MCF 10A (cell line): ENCODE results near the gene PLA2G4C. TPM values are rescaled to one million over a fixed set of nuclear protein-coding genes. Genes with fewer than 3 reads are reported as not detected.
A peak's percentile ranks its signal among the peaks of the same experiment; 100 is the strongest.

Experiments
- Bru-seq: library from RNA; stranded (reverse); fragments of 400-500 nt; gene quantifications from one replicate; lab custom pipeline; 2021; lab: Mats Ljungman, UMichigan
- BruChase-seq, 2 experiments: library from RNA; stranded (reverse); fragments of 400-500 nt; gene quantifications; one replicate each; lab custom pipeline; 2021; lab: Mats Ljungman, UMichigan
- BruUV-seq: library from RNA; stranded (reverse); fragments of 400-500 nt; replicated peaks from 2 replicates; lab custom pipeline; 2021; lab: Mats Ljungman, UMichigan
- CTCF ChIA-PET: fragments of 300-600 bp; sonication (Branson Sonifier 250); formaldehyde crosslinking; extraction: SDS; loops from one replicate; lab custom pipeline; 2021; ENCODE audit warnings: antibody characterized with exemption, inconsistent platforms; lab: Yijun Ruan, JAX
- POLR2A ChIA-PET: fragments of 300-600, 350-650 bp; sonication (Branson Sonifier 250); formaldehyde crosslinking; extraction: SDS; loops from one replicate; lab custom pipeline; 2020; ENCODE audit warnings: antibody characterized with exemption, inconsistent platforms; lab: Yijun Ruan, JAX
- DNase-seq: peaks from one replicate; pipeline ENCODE4 v3.0.0-alpha.2; 2018; ENCODE audit not compliant: unreplicated experiment
- H3K27ac Mint-ChIP-seq: one replicate; pipeline ENCODE4 v1.8.0; 2022; ENCODE audit warnings: mild to moderate bottlenecking, low read depth, mixed read lengths; ENCODE audit not compliant: unreplicated experiment
- H3K27me3 Mint-ChIP-seq: one replicate; pipeline ENCODE4 v1.8.0; 2022; ENCODE audit warnings: mixed read lengths; ENCODE audit not compliant: insufficient read depth, unreplicated experiment
- H3K36me3 Mint-ChIP-seq: one replicate; pipeline ENCODE4 v1.8.0; 2022; ENCODE audit warnings: mild to moderate bottlenecking, moderate library complexity, mixed read lengths; ENCODE audit not compliant: insufficient read depth, unreplicated experiment
- H3K4me1 Mint-ChIP-seq: one replicate; pipeline ENCODE4 v1.8.0; 2022; ENCODE audit warnings: mixed read lengths; ENCODE audit not compliant: insufficient read depth, unreplicated experiment
- H3K4me3 Mint-ChIP-seq: one replicate; pipeline ENCODE4 v1.8.0; 2022; ENCODE audit warnings: mild to moderate bottlenecking, moderate library complexity, mixed read lengths; ENCODE audit not compliant: unreplicated experiment
- H3K9me3 Mint-ChIP-seq: one replicate; pipeline ENCODE4 v1.8.0; 2022; ENCODE audit warnings: mixed read lengths; ENCODE audit not compliant: unreplicated experiment
- intact Hi-C: fragments of 100-400 bp; cut with micrococcal nuclease; formaldehyde crosslinking; loops from 2 replicates; pipeline ENCODE4 v1.14.1; 2022
- long read RNA-seq: library from polyadenylated mRNA; stranded (forward); transcript quantifications from one replicate; pipeline ENCODE4 v2.0.0, GENCODE V29; 2022
- total RNA-seq: library from RNA; stranded (reverse); gene quantifications from 2 replicates; pipeline ENCODE4 v1.2.3, GENCODE V29; 2022
- TF ChIP-seq, protein P1 (sequence below): fragments of 200-600 bp; IDR thresholded peaks from one replicate; pipeline ENCODE4 v1.8.0; 2022; ENCODE audit warnings: antibody characterized with exemption, mild to moderate bottlenecking; ENCODE audit not compliant: unreplicated experiment

Gene PLA2G4C, protein sequence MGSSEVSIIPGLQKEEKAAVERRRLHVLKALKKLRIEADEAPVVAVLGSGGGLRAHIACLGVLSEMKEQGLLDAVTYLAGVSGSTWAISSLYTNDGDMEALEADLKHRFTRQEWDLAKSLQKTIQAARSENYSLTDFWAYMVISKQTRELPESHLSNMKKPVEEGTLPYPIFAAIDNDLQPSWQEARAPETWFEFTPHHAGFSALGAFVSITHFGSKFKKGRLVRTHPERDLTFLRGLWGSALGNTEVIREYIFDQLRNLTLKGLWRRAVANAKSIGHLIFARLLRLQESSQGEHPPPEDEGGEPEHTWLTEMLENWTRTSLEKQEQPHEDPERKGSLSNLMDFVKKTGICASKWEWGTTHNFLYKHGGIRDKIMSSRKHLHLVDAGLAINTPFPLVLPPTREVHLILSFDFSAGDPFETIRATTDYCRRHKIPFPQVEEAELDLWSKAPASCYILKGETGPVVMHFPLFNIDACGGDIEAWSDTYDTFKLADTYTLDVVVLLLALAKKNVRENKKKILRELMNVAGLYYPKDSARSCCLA
- total RNA-seq (1.1 and 1.4 TPM in 2 replicates), Bru-seq, nascent RNA (percentile 18 among the genes with signal in this experiment), BruChase-seq, experiment 1, labeled RNA remaining after a 6-hour chase (percentile 30 among the genes with signal in this experiment), BruChase-seq, experiment 2, labeled RNA remaining after a 2-hour chase (percentile 22 among the genes with signal in this experiment)
- long read RNA-seq, partial matches to known transcripts = 0 of 2 reads
- long read RNA-seq, other reads (novel, unspliced or antisense) = 1 of 2 reads

DNA sequence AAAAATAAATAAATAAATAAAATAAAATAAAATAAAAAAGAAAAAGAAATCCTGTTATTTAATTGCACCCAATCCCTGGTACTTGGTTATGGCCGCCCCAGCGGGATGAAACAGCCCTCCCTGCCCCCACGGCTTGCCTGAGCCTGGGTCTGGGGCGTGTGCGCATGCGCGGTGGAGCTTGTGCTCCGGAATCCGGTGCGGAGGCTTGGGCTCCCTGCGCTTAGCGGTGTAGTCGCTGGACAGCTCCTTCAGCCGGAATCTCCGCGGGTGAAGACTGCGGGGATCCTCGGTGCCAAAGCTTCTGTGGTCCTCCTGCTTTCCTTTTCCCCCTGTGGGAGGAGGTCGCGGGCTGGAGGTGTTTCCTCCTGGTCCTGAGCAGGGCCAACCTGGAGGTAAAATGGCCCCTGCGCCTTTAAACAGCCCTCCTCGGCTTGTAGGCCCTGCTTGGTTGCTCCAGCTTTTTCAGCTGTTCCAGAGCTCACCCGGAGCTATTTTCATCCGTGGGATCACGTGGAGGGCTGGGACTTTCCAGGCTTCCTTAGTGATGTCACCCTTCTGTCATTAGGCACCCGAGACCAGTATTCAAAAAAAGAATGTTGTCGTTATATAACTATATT, at the start of gene PLA2G4C:
TSS of gene PLA2G4C (minus strand) at position 468 of the 617 bp plus-strand sequence. CDS start 4,288 bp downstream, outside the sequence.
- Mint-ChIP-seq H3K27ac (peak within 1 kb of the TSS; percentile 71), H3K9me3 (no peaks in the 10 kb centered on the region), H3K4me1 (no peaks in the 10 kb centered on the region), H3K4me3 (peak within 1 kb of the TSS; percentile 69), H3K27me3 (peaks cover 14% of the 10 kb centered on the region), H3K36me3 (peaks cover 16% of the 10 kb centered on the region)
- DNase-seq = peak; percentile 87
- POLR2A ChIA-PET = interaction anchor here (1.0 to 2.2 kb wide), 7 partner anchors 9 to 94 kb away, joined by 3 to 6 read pairs (median 4); no protein-coding TSS in a partner anchor
- CTCF ChIA-PET = interaction anchor here (0.6 to 6.9 kb wide), 7 partner anchors 9 to 155 kb away, joined by 3 to 66 read pairs (median 4); no protein-coding TSS in a partner anchor
- TSS peak; percentile 85 for BruUV-seq
- TF ChIP-seq, protein P1, sequence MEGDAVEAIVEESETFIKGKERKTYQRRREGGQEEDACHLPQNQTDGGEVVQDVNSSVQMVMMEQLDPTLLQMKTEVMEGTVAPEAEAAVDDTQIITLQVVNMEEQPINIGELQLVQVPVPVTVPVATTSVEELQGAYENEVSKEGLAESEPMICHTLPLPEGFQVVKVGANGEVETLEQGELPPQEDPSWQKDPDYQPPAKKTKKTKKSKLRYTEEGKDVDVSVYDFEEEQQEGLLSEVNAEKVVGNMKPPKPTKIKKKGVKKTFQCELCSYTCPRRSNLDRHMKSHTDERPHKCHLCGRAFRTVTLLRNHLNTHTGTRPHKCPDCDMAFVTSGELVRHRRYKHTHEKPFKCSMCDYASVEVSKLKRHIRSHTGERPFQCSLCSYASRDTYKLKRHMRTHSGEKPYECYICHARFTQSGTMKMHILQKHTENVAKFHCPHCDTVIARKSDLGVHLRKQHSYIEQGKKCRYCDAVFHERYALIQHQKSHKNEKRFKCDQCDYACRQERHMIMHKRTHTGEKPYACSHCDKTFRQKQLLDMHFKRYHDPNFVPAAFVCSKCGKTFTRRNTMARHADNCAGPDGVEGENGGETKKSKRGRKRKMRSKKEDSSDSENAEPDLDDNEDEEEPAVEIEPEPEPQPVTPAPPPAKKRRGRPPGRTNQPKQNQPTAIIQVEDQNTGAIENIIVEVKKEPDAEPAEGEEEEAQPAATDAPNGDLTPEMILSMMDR = no peak
- intact Hi-C loops = no loop called here

DNA sequence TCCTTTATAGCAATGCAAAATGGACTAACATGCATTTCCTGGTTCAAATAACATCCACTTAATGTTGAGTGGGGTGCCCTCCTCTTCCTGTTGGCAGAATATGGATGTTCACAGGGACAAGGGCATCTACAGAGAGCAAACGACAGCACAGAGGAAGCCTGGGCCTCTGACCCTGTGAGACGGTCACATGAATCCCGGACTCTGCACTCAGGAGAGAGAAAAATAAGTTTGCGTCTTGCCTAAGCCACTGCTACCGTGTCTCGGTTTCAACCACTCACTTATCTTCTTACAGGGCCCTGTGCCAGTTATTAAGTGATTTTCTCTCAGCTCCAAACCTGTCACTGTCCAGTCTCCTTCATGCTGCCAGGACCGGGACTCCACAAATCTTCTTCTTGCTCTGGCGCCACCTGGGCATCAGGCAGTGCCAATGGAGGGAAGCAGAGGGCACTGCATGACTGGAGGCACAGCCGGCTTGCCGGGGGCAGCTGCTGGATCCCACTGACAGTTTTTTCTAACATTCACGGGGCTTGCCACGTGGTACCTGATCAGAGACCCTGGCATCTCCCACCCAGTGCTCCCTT, 47.7 kb upstream of the PLA2G4C start:
- Mint-ChIP-seq H3K27ac (no peak overlapping the region), H3K9me3 (no peaks in the 10 kb centered on the region), H3K4me1 (no peaks in the 10 kb centered on the region), H3K27me3 (no peaks in the 10 kb centered on the region), H3K4me3 (no peak overlapping the region), H3K36me3 (peaks cover 30% of the 10 kb centered on the region)
- intact Hi-C loops = no loop called here
- ChIA-PET CTCF (interaction anchor here (0.6 to 1.1 kb wide), 2 partner anchors 68 to 311 kb away, joined by 3 read pairs; no protein-coding TSS in a partner anchor), POLR2A (no interaction called here)
- BruUV-seq = no TSS peak
- TF ChIP-seq, protein P1 = no peak
- DNase-seq = no peak

DNA sequence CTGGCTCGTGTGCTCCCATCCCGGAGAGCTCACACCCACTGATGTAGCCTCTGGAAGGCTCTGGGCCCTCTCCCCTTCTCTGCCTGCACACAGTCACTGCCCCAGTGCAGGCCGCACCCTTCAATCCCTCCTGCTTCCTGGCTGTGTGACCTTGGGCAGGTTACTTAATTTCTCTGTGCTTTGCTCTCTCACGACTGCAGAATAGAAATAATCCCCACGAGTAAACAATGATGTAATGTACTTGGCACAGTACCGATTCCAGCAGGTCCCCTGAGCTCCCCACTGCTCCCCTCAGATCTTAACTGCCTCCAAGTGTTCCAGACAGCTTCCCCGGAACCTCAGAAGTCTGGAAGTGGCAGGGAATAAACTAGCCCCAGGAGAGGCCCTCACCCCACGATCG, 43.4 kb upstream of the PLA2G4C start:
- ChIA-PET CTCF (interaction anchor here (1.0 to 7.2 kb wide), 6 partner anchors 9 to 190 kb away, joined by 3 to 76 read pairs (median 4); partner anchors contain the start of genes PLA2G4C and ZSWIM9), POLR2A (interaction anchor here (0.9 kb wide), 1 partner anchor 106 kb away, joined by 4 read pairs; no protein-coding TSS in a partner anchor)
- peaks cover 26% of the 10 kb centered on the region for H3K36me3 Mint-ChIP-seq
- H3K4me3 Mint-ChIP-seq = no peak overlapping the region
- DNase-seq = no peak
- no TSS peak for BruUV-seq
- H3K27ac Mint-ChIP-seq = no peak overlapping the region
- intact Hi-C loops = no loop called here
- no peaks in the 10 kb centered on the region for H3K4me1 Mint-ChIP-seq
- TF ChIP-seq, protein P1 = no peak
- no peaks in the 10 kb centered on the region for H3K9me3 Mint-ChIP-seq
- no peaks in the 10 kb centered on the region for H3K27me3 Mint-ChIP-seq
